ENCODE data around the gene CAVIN4.

CAVIN4 gene

DNA sequence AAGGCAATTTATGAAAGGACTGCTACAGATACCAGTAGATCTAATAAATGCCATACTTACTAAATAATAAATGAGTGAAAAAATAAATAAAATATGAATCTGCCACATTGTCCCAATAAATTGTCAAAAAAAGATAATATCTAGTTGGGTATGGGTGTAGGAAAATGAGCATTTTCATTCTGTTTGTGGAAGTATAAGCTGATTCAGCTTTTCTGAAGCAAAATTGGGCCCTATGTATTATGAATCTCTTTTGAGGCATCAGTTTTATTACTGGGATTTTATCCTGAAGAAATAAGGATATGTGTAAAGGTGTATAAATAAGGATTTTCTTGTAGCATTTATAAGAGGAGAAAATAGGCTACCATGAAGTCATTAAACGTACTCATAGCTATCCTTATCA lies 46.1 kb downstream of the CAVIN4 start:
- H3K79me2 ChIP-seq (ENCODE audit: insufficient read depth, low read length), result no peaks in the 10 kb centered on the region
- TF ChIP-seq CTCF (conservative IDR thresholded peaks at IDR 0.05; ENCODE audit: low read length) (no peak), EZH2phosphoT487 (IDR thresholded peaks at IDR 0.05; ENCODE audit: borderline replicate concordance) (no peak)
- no peaks in the 10 kb centered on the region for H3K9me2 ChIP-seq (replicated peaks; ENCODE audit: low read depth, low read length)

DNA sequence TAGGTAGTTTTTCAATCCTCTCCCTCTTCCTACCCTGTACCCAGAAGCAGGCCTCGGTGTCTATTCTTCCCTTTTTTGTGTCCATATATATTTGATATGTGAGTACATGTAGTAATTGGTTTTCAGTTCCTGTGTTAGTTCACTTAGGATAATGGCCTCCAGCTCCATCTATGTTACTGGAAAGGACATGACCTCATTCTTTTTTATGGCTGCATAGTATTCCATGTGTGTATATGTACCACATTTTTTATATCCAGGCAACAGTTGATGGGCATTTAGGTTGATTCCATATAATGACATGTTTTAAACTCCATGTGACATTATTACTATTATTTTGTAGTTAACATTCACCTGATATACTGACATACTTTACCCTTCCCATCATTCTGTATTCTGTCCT lies 49.1 kb downstream of the CAVIN4 start:
- TF ChIP-seq EZH2phosphoT487 (IDR thresholded peaks at IDR 0.05; ENCODE audit: borderline replicate concordance), result no peak
- TF ChIP-seq CTCF (conservative IDR thresholded peaks at IDR 0.05; ENCODE audit: low read length), result no peak
- Histone ChIP-seq H3K9me3 (ENCODE audit: insufficient read depth, low read depth, low read length) (no peaks in the 10 kb centered on the region), H3K4me1 (ENCODE audit: insufficient read depth, low read length, poor library complexity, severe bottlenecking) (no peaks in the 10 kb centered on the region), H3K27me3 (ENCODE audit: insufficient read depth, low read length, poor library complexity, severe bottlenecking) (no peaks in the 10 kb centered on the region), H3K79me2 (ENCODE audit: insufficient read depth, low read length) (no peaks in the 10 kb centered on the region), H3F3A (ENCODE audit: low read depth) (no peaks in the 10 kb centered on the region), H2AFZ (ENCODE audit: low read length) (no peak overlapping the region), H3K4me3 (ENCODE audit: low read length, poor library complexity, severe bottlenecking) (no peak overlapping the region), H3K36me3 (ENCODE audit: insufficient read depth, low read length) (no peaks in the 10 kb centered on the region), H4K20me1 (ENCODE audit: insufficient read depth, low read length, poor library complexity, severe bottlenecking) (no peaks in the 10 kb centered on the region), H3K9ac (ENCODE audit: low read depth, low read length, poor library complexity, severe bottlenecking) (no peak overlapping the region), H3K4me2 (ENCODE audit: low read depth, low read length, poor library complexity, severe bottlenecking) (no peak overlapping the region), H3K9me2 (replicated peaks; ENCODE audit: low read depth, low read length) (no peaks in the 10 kb centered on the region)

More for the DNA sequence above, 46.1 kb downstream of the CAVIN4 start:
- H2AFZ ChIP-seq (ENCODE audit: low read length), result no peak overlapping the region
- H4K20me1 ChIP-seq (ENCODE audit: insufficient read depth, low read length, poor library complexity, severe bottlenecking), result no peaks in the 10 kb centered on the region
- H3K9me3 ChIP-seq (ENCODE audit: insufficient read depth, low read depth, low read length), result no peaks in the 10 kb centered on the region
- H3K4me3 ChIP-seq (ENCODE audit: low read length, poor library complexity, severe bottlenecking), result no peak overlapping the region
- no peaks in the 10 kb centered on the region for H3K27me3 ChIP-seq (ENCODE audit: insufficient read depth, low read length, poor library complexity, severe bottlenecking)
- H3F3A ChIP-seq (ENCODE audit: low read depth), result no peaks in the 10 kb centered on the region
- H3K4me1 ChIP-seq (ENCODE audit: insufficient read depth, low read length, poor library complexity, severe bottlenecking), result no peaks in the 10 kb centered on the region
- no peak overlapping the region for H3K4me2 ChIP-seq (ENCODE audit: low read depth, low read length, poor library complexity, severe bottlenecking)
- H3K9ac ChIP-seq (ENCODE audit: low read depth, low read length, poor library complexity, severe bottlenecking), result no peak overlapping the region
- no peaks in the 10 kb centered on the region for H3K36me3 ChIP-seq (ENCODE audit: insufficient read depth, low read length)

DNA sequence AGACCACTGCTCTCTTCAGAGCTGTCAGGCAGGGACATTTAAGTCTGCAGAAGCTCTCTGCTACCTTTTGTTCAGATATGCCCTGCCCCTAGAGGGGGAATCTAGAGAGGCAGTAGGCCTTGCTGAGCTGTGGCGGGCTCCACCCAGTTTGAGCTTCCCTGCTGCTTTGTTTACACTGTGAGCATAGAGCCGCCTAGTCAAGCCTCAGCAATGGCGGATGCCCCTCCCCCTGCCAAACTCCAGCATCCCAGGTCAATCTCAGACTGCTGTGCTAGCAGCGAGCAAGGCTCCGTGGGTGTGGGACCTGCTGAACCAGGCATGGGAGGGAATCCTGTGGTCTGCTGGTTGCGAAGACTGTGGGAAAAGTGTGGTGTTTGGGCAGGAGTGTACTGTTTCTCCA lies 59.9 kb downstream of the CAVIN4 start:
- H3F3A ChIP-seq (ENCODE audit: low read depth), result no peaks in the 10 kb centered on the region
- H2AFZ ChIP-seq (ENCODE audit: low read length), result no peak overlapping the region
- H3K36me3 ChIP-seq (ENCODE audit: insufficient read depth, low read length), result no peaks in the 10 kb centered on the region
- no peaks in the 10 kb centered on the region for H3K27me3 ChIP-seq (ENCODE audit: insufficient read depth, low read length, poor library complexity, severe bottlenecking)
- H3K9me3 ChIP-seq (ENCODE audit: insufficient read depth, low read depth, low read length), result no peaks in the 10 kb centered on the region
- TF ChIP-seq CTCF (conservative IDR thresholded peaks at IDR 0.05; ENCODE audit: low read length), result no peak
- TF ChIP-seq EZH2phosphoT487 (IDR thresholded peaks at IDR 0.05; ENCODE audit: borderline replicate concordance), result no peak
- H4K20me1 ChIP-seq (ENCODE audit: insufficient read depth, low read length, poor library complexity, severe bottlenecking), result no peaks in the 10 kb centered on the region
- H3K4me1 ChIP-seq (ENCODE audit: insufficient read depth, low read length, poor library complexity, severe bottlenecking), result no peaks in the 10 kb centered on the region
- no peak overlapping the region for H3K9ac ChIP-seq (ENCODE audit: low read depth, low read length, poor library complexity, severe bottlenecking)
- H3K4me2 ChIP-seq (ENCODE audit: low read depth, low read length, poor library complexity, severe bottlenecking), result no peak overlapping the region
- no peaks in the 10 kb centered on the region for H3K9me2 ChIP-seq (replicated peaks; ENCODE audit: low read depth, low read length)
- no peak overlapping the region for H3K4me3 ChIP-seq (ENCODE audit: low read length, poor library complexity, severe bottlenecking)
- no peaks in the 10 kb centered on the region for H3K79me2 ChIP-seq (ENCODE audit: insufficient read depth, low read length)

Measured in Loucy (cell line).